ENCODE results near the gene FADS2. TPM values are rescaled to one million over a fixed set of nuclear protein-coding genes. Genes with fewer than 3 reads are reported as not detected.

The FADS2 gene
- total and polyA plus RNA-seq, 9 of the 15 experiments (the other 6 are each of a cell fraction or from before 2014, with no cell fraction given) = 2.9 to 42.8 (median 16.2) TPM

- TF ChIP-seq PKNOX1 (IDR thresholded peaks at IDR 0.05) = peak; percentile 59; the same call in 1 of the 2 replicates
- TF ChIP-seq KAT2B (IDR thresholded peaks at IDR 0.05; ENCODE audit: low read depth, low read length) = no peak
- no peak for TF ChIP-seq MITF (IDR thresholded peaks at IDR 0.05)
- peak; percentile 87 for TF ChIP-seq TBP (optimal IDR thresholded peaks at IDR 0.05; ENCODE audit: low read depth, low read length)
- TF ChIP-seq ZMIZ1 (IDR thresholded peaks at IDR 0.05; ENCODE audit: low read depth in 2 of 2, low read length in 2 of 2) = peak in 1 of 2 experiments; percentile 83; a peak in 2 of 4 replicates
- no peak for TF ChIP-seq ID3 (CRISPR knock-in tag; IDR thresholded peaks at IDR 0.05)
- TF ChIP-seq ID3 (tag; IDR thresholded peaks at IDR 0.05) = peak; percentile 97
- TF ChIP-seq CUX1 (CRISPR knock-in tag; IDR thresholded peaks at IDR 0.05) = peak; percentile 93
- TF ChIP-seq FOXP4 (CRISPR knock-in tag; IDR thresholded peaks at IDR 0.05; ENCODE audit: borderline replicate concordance) = no peak; the same call in 1 of the 2 replicates
- no peak for TF ChIP-seq CBFB (CRISPR knock-in tag; IDR thresholded peaks at IDR 0.05)
These were observed 6.4 kb downstream of the FADS2 start (continued) for GRCh38 chr11:61834278-61835048.
